HG03571 (cell line): ENCODE data around the gene ADAM22.
A peak's percentile ranks its signal among the peaks of the same experiment; 100 is the strongest.

ENCODE experiments used
- ATAC-seq: cut with Tn5 transposase; IDR thresholded peaks from one replicate; pipeline ENCODE4 v1.9.1; 2021; ENCODE audit not compliant: unreplicated experiment

Gene ADAM22

DNA sequence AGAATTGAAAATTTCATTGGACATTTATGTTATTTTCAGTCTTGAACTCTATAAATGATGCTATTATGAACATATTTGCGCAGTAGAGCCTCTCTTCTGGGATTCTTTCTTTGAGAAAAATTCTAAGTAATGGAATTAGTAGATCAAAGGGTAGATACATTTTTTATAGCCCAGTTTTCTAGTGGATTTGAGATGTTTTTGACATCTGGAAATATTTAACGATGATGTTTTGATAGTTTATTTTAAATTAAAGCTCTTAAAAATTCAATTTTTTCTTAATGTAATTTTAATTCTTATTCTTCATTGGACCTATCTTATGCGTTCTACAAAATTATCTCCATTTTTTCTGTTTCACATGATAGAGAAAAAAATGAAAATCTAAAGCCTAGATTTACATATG, 103.0 kb downstream of the ADAM22 start:
- ATAC-seq = no peak

DNA sequence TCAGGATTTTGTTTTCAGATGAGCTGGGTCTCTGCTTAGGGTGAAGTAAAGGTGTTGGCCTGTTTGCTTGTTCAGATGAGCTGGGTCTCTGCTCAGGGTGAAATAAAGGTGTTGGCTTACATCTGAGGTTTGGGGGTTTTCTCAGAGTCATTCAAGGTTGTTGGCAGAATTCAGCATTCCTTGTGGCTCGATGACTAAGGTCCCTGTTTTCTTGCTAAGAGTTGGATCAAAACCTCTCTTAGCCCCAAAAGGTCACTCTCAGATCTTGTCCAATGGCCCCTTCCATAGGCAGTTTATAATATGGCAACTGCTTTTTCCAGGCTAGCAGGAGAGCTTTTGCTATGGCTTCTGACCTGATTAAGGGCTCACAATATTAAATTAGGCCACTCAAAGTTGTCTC, 106.6 kb downstream of the ADAM22 start:
- no peak for ATAC-seq

DNA sequence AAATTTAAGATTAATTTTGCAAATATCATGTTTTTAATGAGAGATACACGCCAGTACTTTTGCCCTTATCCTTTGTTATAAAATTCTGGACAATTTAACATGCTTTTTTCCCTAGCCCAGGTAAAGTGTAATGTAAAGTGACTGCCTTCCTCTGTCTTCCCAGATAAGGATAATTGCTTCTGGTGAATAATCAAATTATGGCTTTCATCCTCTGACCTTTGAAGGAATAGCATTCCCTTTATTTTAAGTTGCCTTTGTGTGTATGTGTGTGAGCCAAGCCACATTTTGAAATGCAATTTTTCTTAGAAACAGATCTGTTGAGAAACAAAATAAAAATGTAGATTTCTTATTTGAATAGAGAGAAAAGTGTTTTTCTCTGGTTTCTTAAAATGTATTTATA, 107.5 kb downstream of the ADAM22 start:
- no peak for ATAC-seq

DNA sequence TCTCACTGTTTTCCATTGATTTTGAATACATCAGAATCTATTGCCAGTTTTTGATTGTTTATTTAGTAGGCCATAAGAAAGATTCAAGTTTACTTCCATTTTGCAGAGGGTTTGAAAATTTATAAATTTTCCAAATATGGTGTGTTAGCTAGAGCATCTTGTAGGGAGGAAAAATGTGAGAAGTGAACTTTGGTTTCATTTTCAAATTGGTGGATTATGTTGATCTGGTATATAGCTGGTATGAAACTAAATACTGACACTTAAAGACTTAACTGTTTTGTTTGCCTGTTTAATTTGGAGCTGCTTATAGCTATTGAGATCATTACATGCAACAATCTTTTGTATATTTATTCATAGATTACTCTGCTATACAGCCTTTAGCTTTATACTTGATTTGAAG, 108.1 kb downstream of the ADAM22 start:
- no peak for ATAC-seq

DNA sequence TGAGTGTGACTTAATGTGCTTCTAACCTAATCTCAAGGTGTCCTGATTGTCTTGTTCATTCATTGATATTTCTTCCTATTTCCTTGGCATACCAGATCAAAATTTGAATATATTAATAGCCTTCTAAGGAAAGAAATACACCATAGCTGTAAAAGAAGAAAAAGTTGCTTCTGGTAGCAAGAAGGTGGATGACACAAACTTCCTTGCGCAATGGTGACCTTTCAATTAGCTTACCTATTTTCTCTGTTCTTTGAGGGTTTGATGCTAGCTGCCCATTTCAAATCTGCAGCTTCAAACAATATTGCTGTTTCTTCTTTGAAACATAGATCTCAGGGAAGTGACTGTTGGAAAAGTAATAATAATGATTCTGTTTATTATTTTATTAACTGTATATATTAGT, 108.8 kb downstream of the ADAM22 start:
- ATAC-seq = no peak

DNA sequence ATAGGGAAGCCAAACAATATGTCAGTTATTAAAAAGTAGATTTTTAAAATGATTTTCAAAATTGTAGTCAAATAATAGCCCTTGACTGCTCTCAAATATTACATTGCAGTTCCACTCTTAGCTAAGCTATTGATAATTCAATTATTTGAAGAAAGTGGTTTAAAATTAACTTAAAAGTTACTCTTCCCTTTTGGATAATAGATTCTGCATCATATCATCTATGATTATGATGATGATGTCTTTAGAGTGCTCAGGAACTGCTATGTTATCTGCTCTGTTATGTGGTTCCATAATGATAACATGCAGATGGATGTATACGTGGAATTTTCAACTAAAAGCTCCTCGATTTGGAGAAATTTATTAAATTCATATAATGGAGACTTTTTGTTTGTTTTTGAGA, 110.0 kb downstream of the ADAM22 start:
- no peak for ATAC-seq

DNA sequence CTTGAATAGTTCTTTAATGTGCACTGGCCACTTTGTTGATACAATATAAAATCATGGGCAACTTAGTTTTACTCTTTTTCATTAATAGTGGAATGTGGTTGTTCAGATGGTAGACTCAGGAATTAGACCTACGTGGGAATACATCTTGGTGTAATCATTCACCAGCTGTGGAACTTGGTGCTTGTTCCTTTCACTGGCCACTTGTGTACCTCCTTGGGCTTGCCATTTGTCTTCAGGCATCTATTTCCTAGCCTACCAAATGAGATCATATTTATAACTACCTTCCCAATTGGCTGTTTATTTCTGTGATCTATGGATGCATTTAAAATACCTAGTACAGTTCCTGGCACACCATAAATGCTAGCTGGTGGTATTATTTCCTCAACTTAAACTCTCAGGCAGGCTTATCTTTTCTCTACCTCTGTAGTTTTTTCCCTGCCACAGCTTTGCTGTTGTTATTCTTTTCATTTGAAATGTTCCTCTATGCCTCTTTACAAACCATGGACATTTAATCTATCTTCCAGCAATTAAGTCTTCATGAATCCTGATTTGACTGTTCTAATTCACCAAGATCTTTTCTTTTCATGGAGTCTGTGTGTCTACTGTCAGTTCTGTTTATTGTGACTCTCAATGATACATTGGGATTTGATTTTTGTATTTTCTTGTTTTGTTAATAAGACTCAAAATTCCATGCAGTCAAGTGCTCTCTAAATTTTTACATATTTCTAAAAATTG, 113.0 kb downstream of the ADAM22 start:
- no peak for ATAC-seq

DNA sequence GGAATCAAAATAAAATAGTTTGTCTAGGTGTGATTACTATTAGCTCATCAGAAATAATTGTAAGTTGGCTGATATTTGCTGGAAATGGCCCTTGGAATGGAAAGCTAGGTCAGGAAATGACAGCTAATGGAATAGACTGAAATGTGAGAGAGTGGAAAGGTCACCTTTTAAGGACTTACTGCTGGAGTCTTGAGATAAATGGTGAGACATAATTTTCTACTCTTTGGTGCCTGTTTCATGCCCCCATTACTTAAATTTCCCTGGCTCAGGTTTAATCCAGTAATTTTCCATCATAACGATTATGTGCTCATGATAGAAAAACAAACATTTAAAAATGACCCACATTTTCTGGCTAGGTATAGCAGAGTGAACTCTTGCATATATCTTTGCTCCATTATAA, 123.6 kb downstream of the ADAM22 start:
- no peak for ATAC-seq

DNA sequence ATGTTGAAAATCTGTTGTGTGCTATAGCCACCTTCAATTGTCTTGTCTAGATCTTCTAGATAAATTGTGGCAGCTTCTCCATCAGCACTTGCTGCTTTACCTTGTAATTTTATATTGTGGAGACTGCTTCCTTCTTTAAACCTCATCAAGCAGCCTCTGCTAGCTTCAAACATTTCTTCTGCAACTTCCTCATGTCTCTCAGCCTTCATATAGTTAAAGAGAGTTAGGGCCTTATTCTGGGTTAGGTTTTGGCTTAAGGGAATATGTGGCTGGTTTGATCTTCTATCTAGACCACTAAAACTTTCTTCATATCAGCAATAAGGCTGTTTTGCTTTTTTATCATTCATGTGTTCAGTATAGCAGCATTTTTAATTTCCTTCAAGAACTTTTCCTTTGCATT, 128.2 kb downstream of the ADAM22 start:
- ATAC-seq = no peak

DNA sequence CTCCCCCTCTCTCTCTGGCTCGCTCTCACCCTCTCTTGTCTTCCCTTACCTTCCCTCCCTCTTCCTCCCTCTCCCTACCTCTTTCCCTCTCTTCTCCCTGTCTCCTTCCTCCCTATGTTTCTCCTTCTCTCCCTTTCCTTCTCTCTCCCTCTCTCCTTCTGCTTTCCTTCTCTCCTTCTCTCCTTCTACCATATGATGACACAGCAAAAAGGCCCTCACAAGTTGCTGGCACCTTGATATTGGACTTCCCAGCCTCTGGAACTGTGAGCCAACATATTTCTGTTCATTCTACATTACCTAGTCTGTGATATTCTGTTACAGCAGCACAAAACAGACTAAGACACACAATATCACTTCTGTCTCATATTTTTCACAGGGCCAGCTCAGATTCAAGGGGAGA, 135.0 kb downstream of the ADAM22 start:
- no peak for ATAC-seq

DNA sequence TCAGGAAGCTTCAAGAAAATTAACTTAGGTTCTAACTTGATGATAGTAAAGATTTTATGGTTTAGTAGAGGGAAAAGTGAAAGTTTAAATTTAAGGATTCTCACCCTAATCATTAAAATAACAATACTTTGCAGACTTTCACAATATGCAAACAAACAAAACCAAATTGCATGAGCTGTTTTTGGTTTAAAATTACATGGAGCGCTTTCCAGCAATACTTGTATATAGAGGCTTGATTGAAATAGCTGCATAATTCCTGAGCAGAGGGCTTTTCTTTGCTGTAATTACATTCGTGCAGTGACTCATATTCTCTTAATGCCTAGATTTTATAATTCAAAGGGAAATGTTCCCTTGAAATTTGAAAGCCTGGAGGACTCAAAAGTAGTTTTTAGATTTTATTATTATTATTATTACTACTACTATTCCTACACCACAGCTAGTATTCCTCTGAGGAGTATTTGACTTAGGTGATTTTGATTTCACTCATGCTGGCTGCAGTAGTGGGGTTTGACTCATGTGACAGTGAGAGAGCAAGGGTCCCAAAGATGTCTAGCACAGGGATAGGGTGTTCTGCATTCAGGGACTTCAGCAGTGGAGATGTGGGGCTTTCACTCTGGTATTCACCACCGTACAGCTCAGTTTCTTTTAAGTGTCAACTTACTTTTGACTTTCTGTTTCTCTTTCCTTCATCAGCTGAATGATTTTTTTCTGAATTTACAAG, 138.1 kb downstream of the ADAM22 start:
- peak; percentile 76 for ATAC-seq

DNA sequence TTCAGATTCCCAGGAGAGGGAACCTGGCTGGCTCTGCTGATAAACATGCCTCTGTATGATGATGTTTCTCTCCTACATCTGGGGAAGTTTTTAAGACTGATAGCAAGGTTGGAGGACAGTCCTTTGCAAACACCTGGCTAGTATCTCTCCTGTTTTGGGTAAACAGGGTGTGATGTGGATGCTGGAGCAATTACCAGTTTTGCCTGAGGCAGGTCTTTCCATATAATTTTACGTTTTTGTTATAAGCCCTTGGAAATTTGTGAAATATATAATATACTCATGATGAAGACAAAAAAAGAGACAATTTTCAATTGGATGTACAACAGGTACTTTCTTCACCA, 138.6 kb downstream of the ADAM22 start:
- peak; percentile 36 for ATAC-seq

DNA sequence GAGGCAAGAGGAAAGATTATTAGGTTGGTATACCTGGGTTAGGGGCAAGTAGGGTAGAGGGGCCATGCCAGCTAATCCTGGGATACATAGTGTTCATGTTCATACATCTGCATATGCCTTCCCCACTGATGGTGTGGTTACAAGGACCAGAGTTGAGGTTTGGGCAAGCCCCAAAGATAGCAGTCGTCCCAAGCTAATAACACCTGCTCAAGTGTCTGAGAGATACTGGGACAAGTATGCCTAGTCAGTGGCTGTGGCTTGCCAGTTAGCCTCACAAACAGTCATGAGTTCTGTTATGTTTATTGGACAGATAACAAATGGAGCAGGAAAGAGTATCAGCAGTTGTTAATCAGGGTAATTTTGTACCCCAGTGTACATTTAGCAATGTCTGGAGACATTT, 139.6 kb downstream of the ADAM22 start:
- no peak for ATAC-seq

DNA sequence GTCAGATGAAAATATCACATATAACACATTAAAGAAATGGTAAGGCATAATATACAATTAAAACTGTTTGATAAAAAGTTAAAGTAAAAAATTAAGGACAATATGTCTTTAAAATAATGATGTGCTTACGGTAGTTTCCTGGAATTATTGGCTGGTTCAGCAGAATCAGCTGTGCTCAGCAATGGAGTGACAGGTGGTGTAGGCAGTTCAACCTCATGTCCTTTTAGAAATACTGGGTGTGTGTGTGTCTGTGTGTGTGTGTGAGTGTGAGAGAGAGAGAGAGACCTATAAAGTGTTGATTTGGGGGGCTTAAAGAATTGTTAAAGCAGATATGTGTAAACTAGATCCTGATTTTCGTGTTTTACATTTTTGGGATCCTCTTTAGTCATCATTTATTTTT, 141.2 kb downstream of the ADAM22 start:
- no peak for ATAC-seq

DNA sequence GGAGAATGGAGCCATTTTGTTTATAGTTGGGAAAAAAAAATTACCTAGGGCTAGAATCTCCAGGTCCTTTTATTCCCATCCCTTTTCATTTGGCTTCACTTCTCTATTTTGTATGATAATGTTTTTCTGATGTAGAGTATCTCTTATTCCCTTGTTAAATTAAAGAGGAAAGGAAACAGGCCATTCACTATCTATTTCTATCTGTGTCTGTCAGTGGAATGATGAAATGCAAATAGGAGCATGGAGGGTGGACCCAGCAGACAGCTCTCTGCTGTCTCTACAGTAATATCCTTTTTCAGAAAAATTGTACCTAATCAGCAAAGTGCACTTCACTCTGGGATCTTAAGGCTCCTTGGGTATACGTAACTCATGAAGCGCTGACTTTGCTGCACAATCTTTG, 149.8 kb downstream of the ADAM22 start:
- no peak for ATAC-seq

DNA sequence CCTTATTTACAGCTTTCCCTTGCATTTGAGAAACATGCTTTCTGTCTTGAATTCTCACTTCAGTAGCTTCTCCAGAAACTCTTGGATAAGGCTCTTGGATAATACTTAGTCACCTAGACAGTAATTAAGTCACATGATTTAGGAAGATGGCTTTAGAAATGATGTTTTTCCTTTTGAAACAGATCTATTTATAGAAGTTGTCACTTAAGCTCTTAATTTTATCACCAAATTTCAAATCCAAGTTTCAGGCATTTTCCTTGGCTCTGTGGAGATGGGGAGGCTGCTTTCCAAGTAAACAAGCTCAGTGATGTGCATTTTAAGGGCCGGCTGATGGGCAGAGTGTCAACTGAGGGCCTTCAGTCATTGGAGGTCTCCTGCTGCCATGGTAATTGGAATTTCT, 155.5 kb downstream of the ADAM22 start:
- no peak for ATAC-seq

DNA sequence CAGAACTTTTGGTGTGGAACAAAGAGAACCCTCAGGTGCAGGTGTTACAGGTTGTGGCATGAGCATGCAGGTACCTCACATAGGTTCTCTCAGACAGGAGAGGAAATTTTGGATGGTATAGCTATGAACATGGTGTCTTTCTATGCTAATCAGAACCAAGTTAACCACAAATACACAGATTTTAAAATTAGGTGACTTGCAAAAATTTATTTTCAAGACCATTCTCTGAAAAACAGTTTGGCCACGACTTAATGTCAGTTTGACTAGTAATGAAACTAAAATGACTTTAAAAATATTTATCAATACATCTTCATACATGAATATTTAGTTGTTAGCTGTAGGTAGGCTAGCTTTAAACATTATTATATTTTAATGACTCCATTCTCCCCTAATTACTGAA, 156.2 kb downstream of the ADAM22 start:
- no peak for ATAC-seq

DNA sequence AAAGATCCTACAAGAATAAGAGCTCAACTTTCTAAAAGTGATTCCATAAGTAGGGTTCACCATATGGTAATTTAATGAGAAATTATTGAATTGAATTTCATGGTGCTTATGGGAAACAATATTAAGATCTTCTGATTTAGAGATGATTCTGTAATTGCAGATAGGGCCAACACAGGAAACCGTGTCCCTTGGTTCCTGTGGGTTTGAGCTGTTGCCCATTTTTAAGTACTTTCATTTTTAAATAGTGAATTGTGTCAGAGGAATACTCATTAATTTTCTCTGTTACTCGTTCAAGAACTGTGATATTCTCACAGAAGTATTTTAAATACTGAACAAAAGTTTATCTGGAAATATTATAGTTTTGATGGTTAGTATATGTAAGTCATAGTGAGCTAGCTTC, 156.6 kb downstream of the ADAM22 start:
- peak; percentile 68 for ATAC-seq

DNA sequence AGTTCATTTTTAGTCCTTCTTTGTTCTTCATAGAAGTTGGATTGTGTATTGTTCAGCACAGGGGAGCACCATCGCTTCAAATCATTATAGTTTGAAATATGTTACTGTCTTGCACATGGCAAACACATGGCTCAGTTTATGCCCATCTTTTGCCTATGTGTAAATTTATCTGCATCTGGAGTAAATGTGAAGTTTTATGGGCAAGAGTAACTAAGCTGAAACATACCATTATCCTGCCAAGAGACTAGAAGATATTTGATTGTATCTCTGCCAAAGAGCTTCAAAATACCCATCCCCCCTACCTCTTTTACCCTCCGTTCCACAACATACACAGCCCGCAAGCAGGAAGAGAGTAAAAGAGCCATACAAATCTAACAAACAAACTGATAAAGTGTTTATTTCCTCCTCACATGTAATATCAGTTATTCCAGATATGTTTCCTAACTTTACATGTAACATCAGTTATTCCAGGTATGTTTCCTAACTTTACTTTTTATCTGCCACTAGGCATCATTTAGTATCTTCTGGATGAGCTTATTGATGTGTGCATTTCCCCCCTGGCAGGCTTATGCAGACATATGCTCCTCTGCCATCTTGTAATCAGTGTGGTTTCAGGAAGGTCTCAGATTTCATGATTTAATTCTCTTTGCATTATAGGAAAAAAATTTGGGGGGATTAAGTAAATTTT, 158.1 kb downstream of the ADAM22 start:
- no peak for ATAC-seq

DNA sequence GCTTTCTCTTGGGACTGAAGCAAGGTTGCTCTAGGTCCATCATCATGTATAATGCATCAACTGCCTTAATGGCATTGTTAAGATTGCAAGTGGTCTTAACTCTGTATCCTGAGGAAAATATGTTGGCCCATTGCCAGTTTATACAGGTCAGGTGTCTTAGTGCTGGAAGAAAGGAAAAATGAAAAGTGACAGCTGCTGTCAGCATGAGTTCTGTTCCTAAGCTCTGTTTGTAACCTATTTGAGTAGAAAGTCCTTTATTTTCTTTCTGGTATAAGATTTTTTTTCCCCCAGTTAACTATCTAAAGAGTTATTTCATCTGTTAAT, 158.6 kb downstream of the ADAM22 start:
- ATAC-seq = no peak

DNA sequence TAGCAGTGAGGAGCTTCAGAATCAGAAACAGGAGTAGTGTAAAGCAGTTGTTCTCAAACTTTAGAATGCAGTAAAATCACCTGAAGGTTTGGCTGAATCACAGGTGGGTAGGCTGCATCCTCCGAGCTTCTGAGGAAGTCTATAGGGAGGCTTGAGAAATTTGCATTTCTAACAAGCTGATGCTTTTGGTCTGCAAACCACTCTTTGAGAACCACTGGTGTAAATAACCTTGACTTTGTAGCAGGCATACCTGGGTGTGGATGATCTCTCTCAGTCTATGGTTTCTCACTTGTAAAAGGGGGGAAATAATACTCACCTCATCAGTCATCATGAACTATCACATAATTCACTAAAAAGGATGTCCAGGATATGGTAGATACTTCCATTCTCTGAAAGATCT, 167.7 kb downstream of the ADAM22 start:
- no peak for ATAC-seq

DNA sequence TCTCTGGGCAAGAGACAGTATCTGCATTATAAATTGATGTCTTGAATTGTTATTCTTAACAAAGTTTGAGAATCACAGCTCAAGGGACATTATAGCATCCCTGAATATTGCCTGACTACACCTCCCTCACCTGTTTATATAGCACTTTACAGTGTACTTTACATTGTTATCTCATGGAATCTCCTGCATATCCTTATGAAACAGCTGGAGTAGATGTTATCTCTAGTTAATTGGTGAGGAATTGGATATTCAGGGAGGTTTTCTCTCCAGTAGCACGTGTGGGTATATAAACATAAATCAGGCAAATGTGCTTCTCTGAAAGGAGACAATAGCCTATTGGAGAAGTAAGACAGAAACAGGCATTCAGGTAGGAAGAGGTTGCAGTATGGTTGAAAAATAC, 168.6 kb downstream of the ADAM22 start:
- no peak for ATAC-seq

DNA sequence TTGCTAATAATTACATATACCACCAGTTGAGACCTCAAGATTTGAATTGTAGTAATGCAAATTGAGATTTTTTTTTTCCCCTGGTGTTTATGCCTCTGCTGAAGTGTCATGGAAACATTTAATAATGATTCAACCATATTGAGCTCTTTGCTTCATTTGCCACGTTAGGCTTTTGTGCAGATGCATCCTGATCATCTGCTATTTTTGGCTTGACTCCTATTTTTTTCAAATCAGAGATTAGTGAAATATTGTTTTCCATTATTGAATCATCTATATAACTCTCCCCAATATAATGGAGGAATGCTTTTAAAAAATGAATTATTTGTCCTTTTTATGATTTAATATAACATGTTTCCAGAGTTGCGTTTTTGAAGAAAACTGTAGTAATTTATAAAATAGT, 170.7 kb downstream of the ADAM22 start:
- no peak for ATAC-seq
